ENCODE measurements around the gene MT1A. TPM values are rescaled to one million over a fixed set of nuclear protein-coding genes. Genes with fewer than 3 reads are reported as not detected.

The MT1A gene
- total and polyA plus RNA-seq, 2 of the 8 experiments (the other 6 are each of a cell fraction or from before 2014, with no cell fraction given) = not detected

- no peak overlapping the region for H2BK5ac ChIP-seq (ENCODE audit: low read depth, low read length)
- no peak overlapping the region for H4K5ac ChIP-seq (ENCODE audit: insufficient read length, low read depth, low read length)
These were observed 50.3 kb downstream of the MT1A start for GRCh38 chr16:56688762-56689161.

More at GRCh38 chr16:56688762-56689161, 50.3 kb downstream of the MT1A start:
- Histone ChIP-seq H2BK15ac (ENCODE audit: low read length) (no peak overlapping the region), H3K23ac (ENCODE audit: insufficient read length) (no peak overlapping the region), H3K4me2 (ENCODE audit: insufficient read depth in 1 of 2, low read depth in 2 of 2, low read length in 2 of 2) (no peak overlapping the region), H3K27me3 (replicated peaks in 1 of 4; ENCODE audit: control insufficient read depth in 3 of 4, extremely low read depth in 1 of 4, insufficient read depth in 3 of 4, low read length in 3 of 4) (peaks cover 0 to 1% (median under 1%) of the 10 kb centered on the region in 4 experiments; a peak in 3 of 7 replicates), H3K56ac (replicated peaks; ENCODE audit: insufficient read length, low read depth, low read length) (no peak overlapping the region), H4K8ac (ENCODE audit: extremely low read depth, insufficient read depth, low read length) (no peak overlapping the region), H3K4me1 (replicated peaks in 1 of 4; ENCODE audit: control insufficient read depth in 3 of 4, insufficient read depth in 4 of 4, low read length in 3 of 4) (no peaks in the 10 kb centered on the region; a peak in 1 of 7 replicates), H3K4ac (replicated peaks; ENCODE audit: insufficient read length, low read depth, low read length) (no peak overlapping the region), H3K4me3 (ENCODE audit: extremely low read depth in 1 of 4, insufficient read depth in 2 of 4, low read depth in 3 of 4, low read length in 4 of 4) (no peak overlapping the region), H2AK5ac (ENCODE audit: low read depth, low read length) (no peak overlapping the region), H4K20me1 (replicated peaks in 1 of 2; ENCODE audit: control insufficient read depth in 1 of 2, insufficient read depth in 2 of 2, low read length in 2 of 2) (no peaks in the 10 kb centered on the region), H2AFZ (ENCODE audit: low read length) (no peak overlapping the region), H4K91ac (replicated peaks; ENCODE audit: insufficient read length, low read length) (no peak overlapping the region), H2BK120ac (replicated peaks; ENCODE audit: low read depth, low read length) (no peak overlapping the region), H3K9me3 (ENCODE audit: insufficient read depth in 2 of 2, low read depth in 1 of 2, low read length in 1 of 2) (no peaks in the 10 kb centered on the region), H3K79me1 (ENCODE audit: low read depth, low read length) (no peaks in the 10 kb centered on the region), H3K36me3 (ENCODE audit: control insufficient read depth in 2 of 4, insufficient read depth in 4 of 4, low read length in 3 of 4) (no peaks in the 10 kb centered on the region), H2BK20ac (ENCODE audit: low read length) (no peak overlapping the region), H3K9ac (replicated peaks in 1 of 4; ENCODE audit: extremely low read depth in 1 of 4, low read depth in 3 of 4, low read length in 3 of 4) (no peak overlapping the region), H3K27ac (ENCODE audit: low read depth, low read length) (no peak overlapping the region), H3K79me2 (ENCODE audit: control insufficient read depth in 1 of 2, insufficient read depth in 2 of 2, low read length in 2 of 2) (no peaks in the 10 kb centered on the region), H2BK12ac (ENCODE audit: low read depth, low read length) (no peak overlapping the region), H3K18ac (ENCODE audit: extremely low read depth, low read length) (no peak overlapping the region), H3K14ac (ENCODE audit: insufficient read length) (no peak overlapping the region), H3K23me2 (ENCODE audit: low read depth, low read length) (no peaks in the 10 kb centered on the region)
- CTCF ChIA-PET (ENCODE audit: partially characterized antibody) = interaction anchor here (0.8 to 2.9 kb wide), 8 partner anchors 9 to 172 kb away, joined by 3 to 10 read pairs (median 4); no protein-coding TSS in a partner anchor
- FAIRE-seq = no peak
- DNase-seq (ENCODE audit: low read depth in 1 of 2, low spot score in 2 of 2) = no peak
- TF ChIP-seq ATF2 (IDR thresholded peaks at IDR 0.05; ENCODE audit: low read length) (no peak), CTCF (IDR thresholded peaks at IDR 0.05; ENCODE audit: control extremely low read depth in 1 of 3, insufficient read depth in 1 of 3, low read depth in 1 of 3, low read length in 3 of 3) (peak in 1 of 3 experiments; percentile 14; a peak in 1 of 4 replicates)
- 78% methylated on average over 1 of the region's 1 CpG; no CpG with 5 or more reads in 1 of the 2 experiments for WGBS, 2 experiments (ENCODE audit: extremely low coverage in 1 of 2, insufficient coverage in 1 of 2, insufficient read length in 1 of 2, insufficient replicate concordance in 2 of 2, low coverage in 1 of 2, low lambda C conversion rate in 2 of 2, missing lambda C conversion rate in 1 of 2)
- POLR2A ChIA-PET (ENCODE audit: partially characterized antibody) = no interaction called here

Data from H1 (cell line).